ENCODE data around the gene TK1. TPM values are rescaled to one million over a fixed set of nuclear protein-coding genes. Genes with fewer than 3 reads are reported as not detected.
A peak's percentile ranks its signal among the peaks of the same experiment; 100 is the strongest.
"Not testable (repeated sequence)": the region's sequence is repeated elsewhere in the genome, so short reads cannot be mapped to it uniquely, and the experiment has no call there.

The TK1 gene
- total RNA-seq, 2 donors from 2014 or later: 81.0 to 97.4 TPM

DNA sequence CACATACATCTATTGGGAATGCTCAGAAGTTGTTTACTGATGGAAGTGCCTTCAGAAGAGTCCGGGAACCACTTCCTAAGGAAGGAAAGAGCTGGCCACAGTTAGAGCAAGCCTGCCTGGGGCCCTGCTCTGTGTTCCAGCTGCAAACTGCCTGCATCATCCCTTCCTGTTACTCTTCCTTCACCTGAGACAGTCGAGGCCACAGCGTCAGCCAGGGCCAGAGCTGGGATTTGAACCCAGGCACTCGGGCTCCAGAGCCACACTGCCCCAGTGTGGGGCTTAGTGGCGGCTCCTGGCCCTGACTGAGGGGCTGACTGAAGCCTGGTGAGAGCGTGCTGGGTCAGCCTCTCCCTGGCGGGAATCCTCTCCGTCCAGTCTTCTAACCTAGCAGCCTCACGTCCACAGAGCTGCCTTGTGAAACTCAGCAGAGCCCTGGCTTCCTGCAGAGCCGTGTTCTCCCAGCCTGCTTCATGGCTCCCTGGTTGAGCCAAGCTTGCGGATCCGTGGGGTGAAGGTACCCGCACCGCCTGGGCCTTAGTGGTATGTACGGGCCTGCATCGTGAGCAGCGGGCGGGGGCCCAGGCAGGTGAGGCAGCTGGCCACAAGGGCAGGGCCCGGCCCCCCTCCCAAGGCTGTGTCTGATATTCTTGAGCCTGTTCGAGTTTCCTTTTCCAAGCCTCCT lies 45.3 kb downstream of the TK1 start:
- Mint-ChIP-seq H3K27me3 (ENCODE audit: insufficient read depth) (peaks cover 10% of the 10 kb centered on the region), H3K4me1 (no peaks in the 10 kb centered on the region), H3K9me3 (no peaks in the 10 kb centered on the region), H3K36me3 (ENCODE audit: low read depth) (no peaks in the 10 kb centered on the region), H3K27ac (no peak overlapping the region), H3K4me3 (no peak overlapping the region)
- Histone ChIP-seq H3K27me3 (ENCODE audit: control insufficient read depth, insufficient read depth, low read length, poor library complexity, severe bottlenecking) (no peaks in the 10 kb centered on the region), H3K4me3 (ENCODE audit: low read length) (no peak overlapping the region), H3K27ac (ENCODE audit: low read depth, low read length) (no peak overlapping the region), H3K9ac (ENCODE audit: extremely low read depth, low read length, poor library complexity, severe bottlenecking) (no peak overlapping the region), H3K4me1 (ENCODE audit: control insufficient read depth, insufficient read depth, low read length) (no peaks in the 10 kb centered on the region), H3K36me3 (ENCODE audit: control insufficient read depth, insufficient read depth, low read length) (no peaks in the 10 kb centered on the region), H3K9me3 (ENCODE audit: control insufficient read depth, low read length) (no peaks in the 10 kb centered on the region)
- peak; percentile 61 for DNase-seq
- WGBS, 2 experiments (ENCODE audit: insufficient coverage in 1 of 2, insufficient read length in 1 of 2): 91 to 92% methylated on average over 14 to 20 of the region's 20 CpGs
- TF ChIP-seq CTCF (conservative IDR thresholded peaks at IDR 0.05): no peak

GRCh38 chr17:78140169-78141051 lies 46.4 kb downstream of the TK1 start:
- Mint-ChIP-seq H3K4me1 (no peaks in the 10 kb centered on the region), H3K27ac (no peak overlapping the region), H3K27me3 (ENCODE audit: insufficient read depth) (peaks cover 12% of the 10 kb centered on the region), H3K36me3 (ENCODE audit: low read depth) (no peaks in the 10 kb centered on the region), H3K4me3 (peak overlapping the region; percentile 31), H3K9me3 (no peaks in the 10 kb centered on the region)
- peak; percentile 100 for DNase-seq
- H3K27me3 ChIP-seq (ENCODE audit: control insufficient read depth, insufficient read depth, low read length, poor library complexity, severe bottlenecking): no peaks in the 10 kb centered on the region
- 42 to 57% methylated on average over 37 to 58 of the region's 58 CpGs for WGBS, 2 experiments (ENCODE audit: insufficient coverage in 1 of 2, insufficient read length in 1 of 2)
- no peaks in the 10 kb centered on the region for H3K9me3 ChIP-seq (ENCODE audit: control insufficient read depth, low read length)
- no peak overlapping the region for H3K27ac ChIP-seq (ENCODE audit: low read depth, low read length)
- no peak overlapping the region for H3K4me3 ChIP-seq (ENCODE audit: low read length)
- H3K9ac ChIP-seq (ENCODE audit: extremely low read depth, low read length, poor library complexity, severe bottlenecking): no peak overlapping the region
- no peak for TF ChIP-seq CTCF (conservative IDR thresholded peaks at IDR 0.05)
- no peaks in the 10 kb centered on the region for H3K36me3 ChIP-seq (ENCODE audit: control insufficient read depth, insufficient read depth, low read length)
- H3K4me1 ChIP-seq (ENCODE audit: control insufficient read depth, insufficient read depth, low read length): no peaks in the 10 kb centered on the region

DNA sequence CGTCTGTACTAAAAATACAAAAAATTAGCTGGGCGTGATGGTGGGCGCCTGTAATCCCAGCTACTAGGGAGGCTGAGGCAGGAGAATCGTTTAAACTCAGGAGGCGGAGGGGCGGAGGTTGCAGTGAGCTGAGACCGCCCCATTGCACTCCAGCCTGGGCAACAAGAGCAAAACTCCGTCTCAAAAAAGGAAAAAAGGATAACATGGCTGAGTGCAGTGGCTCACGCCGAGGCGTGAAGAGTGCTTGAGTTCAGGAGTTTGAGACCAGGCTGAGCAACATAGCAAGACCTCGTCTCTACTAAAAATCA lies 47.0 kb downstream of the TK1 start:
- H3K4me3 Mint-ChIP-seq; H3K27ac ChIP-seq (ENCODE audit: low read depth, low read length); H3K27me3 ChIP-seq (ENCODE audit: control insufficient read depth, insufficient read depth, low read length, poor library complexity, severe bottlenecking); H3K4me3 ChIP-seq (ENCODE audit: low read length); H3K9ac ChIP-seq (ENCODE audit: extremely low read depth, low read length, poor library complexity, severe bottlenecking); DNase-seq; H3K36me3 Mint-ChIP-seq (ENCODE audit: low read depth); H3K4me1 Mint-ChIP-seq; H3K9me3 Mint-ChIP-seq; H3K4me1 ChIP-seq (ENCODE audit: control insufficient read depth, insufficient read depth, low read length); H3K27ac Mint-ChIP-seq; H3K9me3 ChIP-seq (ENCODE audit: control insufficient read depth, low read length); H3K36me3 ChIP-seq (ENCODE audit: control insufficient read depth, insufficient read depth, low read length): not testable (repeated sequence)
- WGBS, 2 experiments (ENCODE audit: insufficient coverage in 1 of 2, insufficient read length in 1 of 2): 94 to 98% methylated on average over 12 of the region's 12 CpGs
- H3K27me3 Mint-ChIP-seq (ENCODE audit: insufficient read depth): peaks cover 12% of the 10 kb centered on the region

Measured in endodermal cell (in vitro differentiated cells).